H9 (cell line): ENCODE data around the gene DELE1. TPM values are rescaled to one million over a fixed set of nuclear protein-coding genes. Genes with fewer than 3 reads are reported as not detected.

Experiments
- DNase-seq: peaks from one replicate; pipeline ENCODE4 v3.0.0-alpha.2; 2017
- H2AFZ ChIP-seq: one replicate; pipeline ENCODE4 v1.6.1; 2013; ENCODE audit warnings: mild to moderate bottlenecking, low read length, control low read depth, moderate library complexity
- H2AK5ac ChIP-seq: 2 replicates; pipeline ENCODE4 v1.6.1; 2013; ENCODE audit warnings: low read length, control low read depth, mixed read lengths; ENCODE audit not compliant: insufficient read length
- H2BK120ac ChIP-seq: one replicate; pipeline ENCODE4 v1.6.1; 2013; ENCODE audit warnings: low read depth, mild to moderate bottlenecking, low read length, control low read depth, inconsistent platforms; ENCODE audit not compliant: poor library complexity, severe bottlenecking
- H2BK12ac ChIP-seq: 2 replicates; pipeline ENCODE4 v1.6.1; 2013; ENCODE audit warnings: low read length, control low read depth, mixed read lengths, low read depth; ENCODE audit not compliant: insufficient read length
- H2BK15ac ChIP-seq: 2 replicates; pipeline ENCODE4 v1.6.1; 2013; ENCODE audit warnings: low read depth, low read length, control low read depth
- H2BK20ac ChIP-seq: one replicate; pipeline ENCODE4 v1.6.1; 2013; ENCODE audit warnings: low read depth, mild to moderate bottlenecking, low read length, control low read depth, inconsistent platforms; ENCODE audit not compliant: poor library complexity, severe bottlenecking
- H2BK5ac ChIP-seq: 2 replicates; pipeline ENCODE4 v1.6.1; 2013; ENCODE audit warnings: low read length, control low read depth, mixed read lengths; ENCODE audit not compliant: insufficient read length
- H3K14ac ChIP-seq: 2 replicates; pipeline ENCODE4 v1.6.1; 2013; ENCODE audit warnings: low read length, control low read depth; ENCODE audit not compliant: insufficient read depth
- H3K18ac ChIP-seq: 2 replicates; pipeline ENCODE4 v1.6.1; 2013; ENCODE audit warnings: low read depth, mild to moderate bottlenecking, mixed read lengths, low read length, control low read depth; ENCODE audit not compliant: insufficient read length
- H3K23ac ChIP-seq: 2 replicates; pipeline ENCODE4 v1.6.1; 2013; ENCODE audit warnings: low read length, control low read depth, mixed read lengths, low read depth; ENCODE audit not compliant: insufficient read length
- H3K23me2 ChIP-seq: 2 replicates; pipeline ENCODE4 v1.6.1; 2013; ENCODE audit warnings: low read depth, mild to moderate bottlenecking, mixed read lengths, low read length, control low read depth; ENCODE audit not compliant: insufficient read length, poor library complexity, severe bottlenecking
- H3K27ac ChIP-seq: 2 replicates; pipeline ENCODE4 v1.5.1; 2013; ENCODE audit warnings: low read length, control low read depth, mixed read lengths, low read depth; ENCODE audit not compliant: insufficient read length
- H3K27me3 ChIP-seq: 2 replicates; pipeline ENCODE4 v1.6.1; 2013; ENCODE audit warnings: low read length, control low read depth, inconsistent platforms; ENCODE audit not compliant: insufficient read depth
- H3K4ac ChIP-seq: 2 replicates; pipeline ENCODE4 v1.6.1; 2013; ENCODE audit warnings: low read depth, mild to moderate bottlenecking, control low read depth, inconsistent platforms, low read length, moderate library complexity
- H3K4me1 ChIP-seq: 2 replicates; pipeline ENCODE4 v1.6.1; 2013; ENCODE audit warnings: low read length, control low read depth, inconsistent platforms; ENCODE audit not compliant: insufficient read depth
- H3K4me2 ChIP-seq: 2 replicates; pipeline ENCODE4 v1.6.1; 2013; ENCODE audit warnings: low read length, control low read depth, mixed read lengths; ENCODE audit not compliant: insufficient read length, insufficient read depth
- H3K56ac ChIP-seq: 2 replicates; pipeline ENCODE4 v1.6.1; 2013; ENCODE audit warnings: low read depth, mild to moderate bottlenecking, mixed read lengths, low read length, control low read depth; ENCODE audit not compliant: insufficient read length
- H3K79me1 ChIP-seq: 2 replicates; pipeline ENCODE4 v1.6.1; 2013; ENCODE audit warnings: low read depth, mild to moderate bottlenecking, moderate library complexity, low read length, control low read depth, inconsistent platforms; ENCODE audit not compliant: insufficient read depth, poor library complexity, severe bottlenecking
- H3K79me2 ChIP-seq: 2 replicates; pipeline ENCODE4 v1.6.1; 2013; ENCODE audit warnings: low read length, control low read depth, inconsistent platforms; ENCODE audit not compliant: insufficient read depth
- H3K9ac ChIP-seq: 2 replicates; pipeline ENCODE4 v1.6.1; 2013; ENCODE audit warnings: low read length, control low read depth, mixed read lengths; ENCODE audit not compliant: insufficient read length; ENCODE audit errors: extremely low read depth
- H3K9me3 ChIP-seq: one replicate; pipeline ENCODE4 v1.6.1; 2013; ENCODE audit warnings: low read depth, low read length, inconsistent platforms; ENCODE audit not compliant: control insufficient read depth
- H3T11ph ChIP-seq: one replicate; pipeline ENCODE4 v1.6.1; 2013; ENCODE audit warnings: mild to moderate bottlenecking, low read length, control low read depth, inconsistent platforms
- H4K20me1 ChIP-seq: one replicate; pipeline ENCODE4 v1.6.1; 2013; ENCODE audit not compliant: control insufficient read depth, insufficient read length, insufficient read depth
- H4K5ac ChIP-seq: 2 replicates; pipeline ENCODE4 v1.6.1; 2013; ENCODE audit warnings: low read depth, mild to moderate bottlenecking, mixed read lengths, low read length, control low read depth; ENCODE audit not compliant: insufficient read length
- H4K8ac ChIP-seq: replicated peaks from 2 replicates; pipeline ENCODE4 v1.6.1; 2013; ENCODE audit warnings: low read length, control low read depth, mixed read lengths, low read depth; ENCODE audit not compliant: insufficient read length
- H4K91ac ChIP-seq: 2 replicates; pipeline ENCODE4 v1.6.1; 2013; ENCODE audit warnings: low read depth, mild to moderate bottlenecking, moderate library complexity, mixed read lengths, low read length, control low read depth; ENCODE audit not compliant: insufficient read length
- H3K27ac Mint-ChIP-seq, 3 experiments: 2 replicates in 2 of 3; 3 replicates in 1 of 3; pipeline ENCODE4 v1.8.0; 2020 to 2021; ENCODE audit warnings: mixed read lengths in 3 of 3, mild to moderate bottlenecking in 1 of 3, moderate library complexity in 1 of 3
- H3K27me3 Mint-ChIP-seq: 2 replicates; pipeline ENCODE4 v1.8.0; 2021; ENCODE audit warnings: low read depth, mild to moderate bottlenecking, moderate library complexity, mixed read lengths
- H3K36me3 Mint-ChIP-seq, 3 experiments: 2 replicates in 2 of 3; 3 replicates in 1 of 3; pipeline ENCODE4 v1.8.0; 2020 to 2021; ENCODE audit warnings: low read depth in 3 of 3, mixed read lengths in 3 of 3; ENCODE audit not compliant: insufficient read depth in 1 of 3
- H3K4me1 Mint-ChIP-seq, 2 experiments: 2 replicates each; pipeline ENCODE4 v1.8.0; 2020; ENCODE audit warnings: mixed read lengths in 2 of 2
- H3K4me3 Mint-ChIP-seq, 2 experiments: 2 replicates in 1 of 2; 3 replicates in 1 of 2; pipeline ENCODE4 v1.8.0; 2020 to 2021; ENCODE audit warnings: mild to moderate bottlenecking in 2 of 2, mixed read lengths in 2 of 2, moderate library complexity in 1 of 2
- H3K9me3 Mint-ChIP-seq, 2 experiments: 2 replicates in 1 of 2; 3 replicates in 1 of 2; pipeline ENCODE4 v1.8.0; 2020; ENCODE audit warnings: mild to moderate bottlenecking in 2 of 2, mixed read lengths in 2 of 2, moderate library complexity in 1 of 2
- CTCF ChIP-seq: fragments of 200-600 bp; sonication (generic); conservative IDR thresholded peaks from 3 replicates; pipeline ENCODE4 v1.8.0; 2021; ENCODE audit warnings: antibody characterized with exemption, mild to moderate bottlenecking
- WGBS: extraction: QIAGEN DNeasy Blood & Tissue Kit; methylation state at CpG from one replicate; pipeline ENCODE4 v1.1.7; 2013; ENCODE audit warnings: missing lambda C conversion rate, low lambda C conversion rate, mixed read lengths; ENCODE audit not compliant: insufficient read length; ENCODE audit errors: extremely low coverage; 5-methylcytosine and 5-hydroxymethylcytosine counted together
- total RNA-seq: library from RNA; stranded (reverse); gene quantifications from 2 replicates; pipeline ENCODE4 v1.2.1, GENCODE V29; 2021

The DELE1 gene
- total RNA-seq, 1 experiment from 2014 or later: 75.3 TPM

- Histone ChIP-seq H3T11ph (no peak overlapping the region), H3K23ac (no peak overlapping the region), H2AK5ac (no peak overlapping the region), H2BK5ac (no peak overlapping the region), H2BK120ac (no peak overlapping the region), H3K23me2 (no peaks in the 10 kb centered on the region), H3K27ac (no peak overlapping the region), H3K4me1 (no peaks in the 10 kb centered on the region), H2AFZ (no peak overlapping the region), H3K14ac (no peak overlapping the region), H3K79me2 (no peaks in the 10 kb centered on the region), H3K9ac (no peak overlapping the region), H4K5ac (no peak overlapping the region), H3K18ac (no peak overlapping the region), H3K4ac (no peak overlapping the region), H3K4me2 (no peak overlapping the region), H4K91ac (no peak overlapping the region), H4K20me1 (peaks cover 2% of the 10 kb centered on the region), H3K27me3 (no peaks in the 10 kb centered on the region), H2BK15ac (no peak overlapping the region), H3K79me1 (no peaks in the 10 kb centered on the region), H3K56ac (no peak overlapping the region), H4K8ac (no peak overlapping the region), H2BK20ac (no peak overlapping the region), H2BK12ac (no peak overlapping the region), H3K9me3 (no peaks in the 10 kb centered on the region)
- Mint-ChIP-seq H3K4me3 (no peak overlapping the region), H3K27me3 (peaks cover 10% of the 10 kb centered on the region), H3K36me3 (peaks cover 0 to 29% (median 22%) of the 10 kb centered on the region in 3 experiments; a peak in 6 of 7 replicates), H3K27ac (peak overlapping the region in 1 of 3 experiments; percentile 71; a peak in 1 of 7 replicates), H3K9me3 (no peaks in the 10 kb centered on the region), H3K4me1 (peaks cover 15 to 17% of the 10 kb centered on the region in 2 experiments)
- no peak for DNase-seq
- TF ChIP-seq CTCF: no peak
- WGBS: no CpG with 5 or more reads among the region's 6 CpGs
These were observed 17.6 kb downstream of the DELE1 start for GRCh38 chr5:141941307-141941706.
